Measurements from ENCODE around the gene CHAF1A.

- TF ChIP-seq TAF1 (IDR thresholded peaks at IDR 0.05; ENCODE audit: borderline replicate concordance, low read depth, low read length) (no peak), POLR2A (IDR thresholded peaks at IDR 0.05; ENCODE audit: low read depth, low read length) (no peak), POLR2AphosphoS5 (IDR thresholded peaks at IDR 0.05; ENCODE audit: low read depth, low read length) (no peak)
These were observed 16.2 kb upstream of the CHAF1A start for GRCh38 chr19:4386041-4386782.

Measured in GM12892 (cell line).